ENCODE results near the gene HAAO.

HAAO gene

DNA sequence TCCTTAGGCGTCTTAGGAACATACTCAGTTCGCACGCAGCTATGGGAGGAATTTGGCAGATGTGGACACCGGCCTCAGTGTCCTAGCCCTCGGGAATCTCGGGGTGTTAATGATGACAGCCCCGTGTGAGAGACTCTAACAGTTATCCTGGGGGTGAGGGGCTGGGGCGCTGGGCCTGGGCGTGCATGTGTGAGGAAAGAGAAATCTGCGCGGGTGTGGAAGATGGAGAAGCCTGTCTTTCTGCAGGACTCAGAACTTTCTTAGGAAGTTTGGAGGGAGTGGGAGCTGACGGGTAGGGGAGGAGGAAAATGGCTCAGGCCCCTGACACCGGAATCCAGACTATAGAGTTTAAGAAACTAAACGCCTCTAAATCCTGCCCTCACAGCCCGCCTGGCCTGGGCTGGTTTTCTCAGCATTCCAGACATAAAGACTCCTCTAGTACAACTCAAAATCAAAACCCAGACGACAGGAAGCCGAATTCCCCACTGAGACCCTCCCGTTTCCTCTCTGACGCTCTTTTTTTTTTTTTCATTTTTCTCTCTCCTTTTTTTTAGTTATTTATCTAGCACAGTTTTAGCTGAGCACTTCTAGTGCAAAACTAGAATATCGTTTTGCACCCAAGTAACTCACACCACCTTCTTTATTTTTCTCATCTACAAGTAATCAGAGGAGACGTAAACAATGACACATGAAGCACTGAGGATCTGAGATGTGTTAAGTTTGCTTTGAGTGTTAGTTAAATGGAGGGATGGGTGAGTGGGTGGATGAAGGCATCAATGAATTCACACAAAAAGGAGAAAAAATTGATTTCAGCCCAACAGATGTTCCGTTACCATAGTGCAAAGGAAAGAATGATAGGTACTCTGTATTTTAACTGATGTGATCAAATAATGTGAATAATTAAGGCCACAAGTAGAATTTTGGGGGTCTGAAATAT lies 1.2 kb upstream of the HAAO start:
- no peak for DNase-seq (ENCODE audit: low read depth)

DNA sequence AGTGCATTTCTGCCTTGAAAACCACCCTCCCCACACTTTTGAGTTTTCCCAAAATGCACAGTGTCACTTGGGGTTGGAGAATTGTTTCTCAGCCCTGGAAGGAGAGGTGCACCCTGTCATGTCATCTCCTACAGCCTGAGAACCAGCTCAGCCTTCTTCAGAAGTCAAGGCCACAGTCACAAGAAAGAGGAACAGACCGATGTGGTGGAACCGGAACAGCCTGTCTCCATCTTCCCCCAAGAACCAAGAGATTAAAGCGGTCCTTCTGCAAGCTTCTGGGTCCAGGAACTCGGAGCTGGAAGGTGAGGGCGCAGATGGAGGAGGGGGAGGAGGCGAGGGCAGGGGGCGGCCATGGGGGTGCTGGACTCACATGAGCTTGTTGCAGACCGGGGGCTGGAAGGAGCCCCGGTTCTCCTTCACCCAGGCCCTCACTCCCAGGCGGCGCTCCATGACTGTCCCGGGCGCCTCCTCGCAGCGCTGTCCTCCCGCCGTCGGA lies 248 bp downstream of the HAAO start:
- DNase-seq (ENCODE audit: low read depth), result no peak

DNA sequence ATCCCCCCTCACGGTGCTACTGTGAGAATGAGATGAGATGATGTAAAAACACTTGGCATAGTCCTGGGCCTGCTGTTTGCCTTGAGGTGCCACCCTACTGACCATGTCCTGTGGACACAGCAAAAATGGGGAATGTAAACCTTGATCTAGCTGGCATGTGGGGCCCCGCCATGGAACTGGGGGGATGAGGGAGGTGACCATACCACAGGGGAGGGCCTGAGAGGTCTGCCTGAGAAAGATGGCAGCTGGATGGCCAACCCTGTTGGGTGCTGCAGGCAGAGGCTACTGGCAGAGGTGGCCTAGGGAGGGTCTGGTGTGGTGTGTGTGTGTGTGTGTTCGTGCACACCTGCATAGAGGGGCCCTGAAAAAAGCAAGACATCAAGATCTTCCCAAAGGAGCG lies 777 bp downstream of the HAAO start:
- DNase-seq (ENCODE audit: low read depth), result no peak

DNA sequence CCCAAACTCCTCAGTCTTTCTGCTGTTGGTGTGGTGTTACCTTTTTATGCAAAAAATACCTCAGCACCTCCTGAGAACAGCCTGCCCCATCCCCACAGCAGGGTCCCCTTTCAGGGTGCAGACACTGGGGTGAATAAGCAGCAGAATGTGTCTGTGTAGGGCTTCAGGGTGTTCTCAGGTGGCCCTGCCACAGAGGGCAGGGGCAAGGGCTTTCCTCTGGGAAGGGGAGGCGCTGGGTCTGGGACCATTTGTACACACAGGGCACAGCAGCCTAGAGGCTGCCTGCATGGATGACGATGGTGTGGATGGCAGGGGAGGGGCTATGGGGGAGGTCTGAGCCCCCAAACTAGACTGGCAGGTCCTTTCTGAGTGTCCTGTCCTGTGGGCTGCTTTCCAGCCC lies 2.6 kb downstream of the HAAO start:
- DNase-seq (ENCODE audit: low read depth), result no peak

DNA sequence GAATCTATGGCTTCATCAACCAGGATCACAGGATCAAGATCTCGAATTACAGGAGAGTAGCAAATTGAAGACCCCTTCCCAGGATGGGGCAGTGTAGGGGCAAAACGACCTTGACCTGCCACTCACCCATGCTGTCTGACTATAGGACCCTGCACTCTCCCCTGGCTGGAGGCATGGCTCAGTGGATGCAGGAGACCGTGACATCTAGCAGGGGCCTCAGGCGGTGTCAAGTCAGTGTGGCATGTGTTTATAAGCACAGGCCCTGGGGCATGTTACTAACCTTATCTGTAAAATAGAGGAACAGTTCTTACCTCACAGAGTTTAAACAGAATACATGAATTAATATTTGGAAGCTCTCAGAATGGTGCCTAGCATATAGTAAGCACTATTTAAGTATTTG lies 3.5 kb downstream of the HAAO start:
- DNase-seq (ENCODE audit: low read depth), result no peak

DNA sequence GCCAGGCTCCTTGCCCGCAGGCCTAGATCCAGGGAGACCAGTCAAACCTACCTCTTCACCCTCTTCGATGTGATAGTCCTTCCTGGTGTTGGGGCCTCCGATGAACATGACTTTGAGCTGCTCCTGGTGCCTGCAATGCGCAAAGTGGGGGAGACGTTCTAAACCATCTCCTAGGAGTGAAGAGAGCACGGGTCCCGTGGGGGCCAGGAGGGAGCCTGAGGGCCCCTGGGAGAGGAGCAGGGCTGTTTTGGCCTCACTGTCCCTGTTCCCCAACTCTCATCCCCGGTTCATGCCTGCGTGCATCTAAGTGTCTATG lies 3.9 kb downstream of the HAAO start:
- DNase-seq (ENCODE audit: low read depth), result no peak

DNA sequence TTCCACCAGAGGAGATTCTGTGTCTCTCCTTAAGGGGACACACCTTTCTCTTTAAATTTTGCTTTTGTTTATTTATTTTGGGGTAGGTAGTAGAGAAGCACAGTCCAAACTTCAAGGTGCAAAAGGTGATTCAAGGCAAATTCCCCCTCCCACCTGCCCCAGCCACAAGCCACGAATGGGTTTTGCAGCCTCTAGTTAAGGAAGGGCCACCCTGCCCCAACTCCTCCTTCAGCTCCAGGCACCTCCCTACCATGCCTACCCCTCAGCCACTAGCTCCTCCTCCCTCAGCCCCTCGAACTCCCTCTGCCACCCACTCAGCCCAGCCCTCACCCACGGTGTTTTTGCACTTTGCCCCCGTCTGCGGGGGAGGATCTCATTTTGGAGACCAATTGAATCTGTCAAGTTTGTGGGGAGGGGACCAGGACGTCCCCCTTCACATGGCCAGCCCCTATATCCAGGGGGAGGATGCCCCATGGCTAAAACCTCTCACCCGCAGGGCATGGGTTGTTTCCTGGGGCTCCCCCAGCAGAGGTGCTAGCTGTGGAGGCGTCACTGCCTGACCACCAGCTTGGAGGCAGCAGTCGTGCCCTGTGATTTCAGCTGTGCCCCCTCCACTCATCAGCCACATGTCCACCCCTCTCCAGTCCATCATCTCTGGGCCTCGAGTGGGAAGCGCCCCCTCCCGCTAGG lies 4.5 kb downstream of the HAAO start:
- DNase-seq (ENCODE audit: low read depth), result no peak

DNA sequence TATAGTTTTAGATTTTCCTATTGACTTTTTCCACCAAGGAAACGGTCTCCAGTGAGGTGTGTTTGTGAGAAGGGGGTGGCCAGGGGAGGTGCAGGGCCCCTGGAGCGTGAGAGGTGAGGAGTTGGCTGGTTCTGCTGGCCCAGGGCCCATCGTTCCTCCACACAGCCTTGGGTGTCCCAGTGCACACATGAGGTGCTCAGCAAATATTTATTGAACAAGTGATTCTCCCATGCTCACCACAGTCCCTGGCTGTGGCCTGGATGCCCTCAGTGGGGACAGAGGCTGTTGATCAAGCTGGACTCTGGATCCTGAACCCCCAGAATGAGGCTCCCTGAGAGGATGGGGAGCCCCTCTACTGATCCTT lies 5.0 kb downstream of the HAAO start:
- no peak for DNase-seq (ENCODE audit: low read depth)

DNA sequence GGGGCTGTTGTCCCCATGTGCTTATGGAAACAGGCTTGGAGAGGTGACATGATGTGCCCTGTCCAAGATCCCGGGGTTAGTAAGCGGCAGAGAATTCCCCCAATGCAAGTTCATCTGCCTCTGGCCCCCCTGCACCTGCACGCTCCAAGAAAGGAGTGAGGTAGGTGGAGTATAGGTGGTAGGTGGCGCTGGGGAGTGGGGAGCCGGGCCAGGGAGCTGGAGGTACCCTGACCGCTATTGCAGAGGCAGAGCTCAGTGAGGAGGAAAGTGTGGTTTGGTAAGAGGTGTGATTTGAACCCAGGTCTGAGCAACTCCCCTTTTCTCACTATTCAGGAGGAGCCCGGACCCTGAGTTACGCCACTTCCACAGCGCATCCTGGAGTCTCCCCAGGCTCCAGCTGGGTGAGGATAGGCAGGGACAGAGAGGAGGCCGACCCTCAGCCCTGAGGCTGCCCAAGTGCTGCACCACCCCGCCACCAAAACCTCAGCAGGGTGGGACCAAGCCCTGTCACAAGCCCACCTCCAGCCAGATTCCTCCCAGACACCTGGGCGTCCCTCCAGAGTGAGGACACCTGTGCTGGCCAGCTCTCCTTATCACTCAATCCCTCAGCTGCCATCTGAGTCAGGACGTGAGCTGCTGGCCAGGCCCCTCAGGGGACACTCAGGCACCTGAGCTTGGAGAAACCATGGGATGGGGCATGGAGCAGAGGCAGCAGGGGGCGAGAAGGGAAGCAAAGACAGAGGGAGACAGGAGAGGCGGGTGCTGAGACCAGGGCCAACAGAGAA lies 5.6 kb downstream of the HAAO start:
- DNase-seq (ENCODE audit: low read depth), result no peak

DNA sequence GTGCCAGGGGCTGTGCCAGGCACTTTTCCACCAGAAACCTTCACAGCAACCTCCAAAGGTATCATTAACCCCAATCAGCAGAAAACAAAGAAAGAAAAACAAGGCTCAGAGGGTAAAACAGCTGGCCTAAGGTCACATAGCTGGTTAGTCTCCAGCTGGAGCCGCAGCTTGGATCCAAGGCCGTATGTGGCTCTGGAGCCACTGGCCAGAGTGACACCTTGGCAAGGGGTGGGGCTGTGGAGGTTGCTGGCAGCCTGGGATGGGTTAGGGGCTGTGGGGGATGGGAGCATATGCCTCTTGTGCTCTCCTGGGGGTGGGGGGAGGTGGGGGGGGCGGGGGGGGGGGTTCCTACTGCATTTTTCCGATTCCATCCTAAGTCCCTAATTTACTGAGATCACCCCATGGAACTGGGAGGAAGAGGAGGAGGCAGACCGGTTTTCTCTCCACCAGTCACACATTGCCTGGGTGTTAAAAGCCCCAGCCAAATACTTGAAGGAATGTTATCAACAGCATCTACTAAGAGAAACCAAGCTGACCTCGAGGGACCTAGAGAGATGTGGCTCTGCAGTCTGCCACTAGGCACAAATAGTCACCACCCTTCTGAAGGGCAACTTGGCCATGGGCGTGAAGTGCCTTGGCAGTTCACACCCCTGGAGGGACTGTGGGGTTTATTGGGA lies 8.0 kb downstream of the HAAO start:
- DNase-seq (ENCODE audit: low read depth), result no peak

DNA sequence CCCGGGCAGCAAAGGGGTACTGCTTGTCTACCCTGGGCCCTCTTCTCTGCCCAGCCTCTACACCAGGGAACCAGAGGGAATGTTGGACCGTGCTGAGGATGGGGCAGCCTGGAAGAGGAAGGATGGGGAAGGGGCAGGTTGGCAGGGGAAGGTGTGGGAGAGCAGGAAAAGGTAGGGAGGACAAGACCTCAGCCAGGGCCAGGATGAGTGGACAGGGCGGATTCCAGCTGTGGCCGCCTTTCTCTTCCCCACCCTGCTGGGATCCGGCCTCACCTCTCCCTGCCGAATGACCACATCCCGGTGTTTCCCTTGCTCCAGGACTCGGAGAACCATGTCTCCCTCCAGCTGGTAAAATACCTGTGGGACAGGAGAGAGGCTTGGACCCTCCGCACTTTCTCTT lies 8.9 kb downstream of the HAAO start:
- no peak for DNase-seq (ENCODE audit: low read depth)

DNA sequence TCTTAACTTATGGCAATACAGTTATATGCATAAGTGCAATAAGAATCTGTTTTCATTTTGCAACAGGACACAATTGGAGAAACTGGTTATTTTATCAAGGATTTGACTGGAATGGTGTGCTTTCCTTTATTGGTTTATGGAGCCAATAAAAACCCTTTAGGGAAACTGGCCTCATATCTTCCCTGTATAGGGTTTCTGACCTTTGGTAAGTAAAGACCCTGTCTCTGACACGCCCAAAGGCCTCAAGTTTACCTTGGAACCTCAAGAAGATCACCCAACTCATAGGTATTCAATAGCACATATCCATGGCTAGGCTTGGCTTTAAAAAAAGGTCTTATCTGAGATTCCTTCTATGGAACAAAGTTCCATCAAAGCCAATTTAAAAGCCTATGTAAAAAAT lies 11.2 kb downstream of the HAAO start:
- no peak for DNase-seq (ENCODE audit: low read depth)

DNA sequence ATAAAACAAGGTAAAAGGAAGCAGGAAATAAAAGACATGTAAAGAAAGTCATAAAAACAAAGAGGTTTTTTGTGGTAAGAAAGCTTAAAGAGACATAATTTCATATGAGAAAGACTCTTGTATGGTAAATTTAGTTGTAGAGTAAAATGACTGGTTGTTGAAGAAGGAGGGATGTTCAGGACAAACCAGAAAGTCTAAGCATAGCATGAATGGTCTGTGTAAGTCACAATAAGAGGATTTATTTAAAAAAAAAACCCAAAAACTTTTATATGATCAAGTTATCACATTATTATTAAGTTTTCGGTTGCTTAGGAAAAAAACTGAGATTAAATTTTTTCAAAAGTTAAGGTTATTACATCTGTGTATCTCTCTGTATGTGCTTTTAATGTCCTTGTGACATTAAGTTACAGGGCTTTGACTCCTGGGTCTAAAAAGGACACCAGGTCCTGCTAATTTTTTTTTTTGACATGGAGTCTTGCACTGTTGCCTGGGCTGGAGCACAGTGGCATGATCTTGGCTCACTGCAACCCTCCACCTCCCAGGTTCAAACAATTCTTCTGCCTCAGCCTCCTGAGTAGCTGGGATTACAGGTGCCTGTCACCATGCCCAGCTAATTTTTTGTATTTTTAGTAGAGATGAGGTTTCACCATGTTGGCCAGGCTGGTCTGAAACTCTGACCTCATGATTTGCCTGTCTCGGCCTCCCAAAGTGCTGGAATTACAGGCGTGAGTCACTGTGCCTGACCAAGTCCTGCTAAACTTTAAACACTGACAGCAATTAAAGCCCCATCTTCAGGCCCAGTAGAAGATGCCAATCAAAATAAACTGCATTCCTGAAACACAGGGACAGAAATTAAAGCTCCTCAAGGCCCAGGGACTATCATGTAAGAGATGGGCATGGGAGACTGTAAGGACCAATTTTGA lies 14.2 kb downstream of the HAAO start:
- peak; percentile 38 for DNase-seq (ENCODE audit: low read depth)

DNA sequence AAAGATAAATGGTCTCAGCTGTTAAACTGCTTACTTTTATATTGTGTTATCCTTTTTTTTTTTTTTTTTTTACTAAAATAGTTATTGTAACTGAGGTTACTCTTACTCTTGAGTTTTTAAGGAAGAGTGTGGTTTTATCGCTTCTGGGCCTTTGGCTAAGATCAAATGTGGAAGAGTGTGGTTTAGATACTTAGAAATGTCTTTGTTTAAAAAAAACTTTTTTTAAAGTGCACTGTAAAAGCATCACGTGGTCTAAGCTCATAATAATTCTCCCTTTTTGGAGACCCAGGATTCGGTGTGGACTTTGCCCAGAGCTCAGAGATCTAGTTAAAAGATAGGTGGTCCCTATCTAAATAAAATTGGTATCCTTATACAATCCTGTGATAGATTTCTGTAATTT lies 16.6 kb downstream of the HAAO start:
- no peak for DNase-seq (ENCODE audit: low read depth)

DNA sequence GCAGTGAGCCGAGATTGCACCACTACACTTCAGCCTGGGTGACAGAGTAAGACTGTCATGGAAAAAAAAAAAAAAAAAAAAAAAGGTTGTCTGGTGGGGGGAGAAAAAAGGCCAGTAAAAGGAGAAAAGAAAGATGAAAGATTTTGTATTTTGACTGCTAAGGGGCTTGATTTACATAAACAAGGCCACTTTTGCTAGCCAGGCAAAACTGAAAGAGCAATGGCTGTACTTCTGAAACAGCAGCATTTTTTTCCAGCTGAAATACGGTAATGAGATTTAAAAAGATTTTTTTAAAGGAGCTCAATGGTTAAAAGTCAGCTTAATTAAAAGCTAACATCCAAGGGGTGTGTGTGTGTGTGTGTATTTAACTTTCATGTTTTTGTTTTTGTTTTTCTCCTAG lies 17.2 kb downstream of the HAAO start:
- DNase-seq (ENCODE audit: low read depth), result no peak

DNA sequence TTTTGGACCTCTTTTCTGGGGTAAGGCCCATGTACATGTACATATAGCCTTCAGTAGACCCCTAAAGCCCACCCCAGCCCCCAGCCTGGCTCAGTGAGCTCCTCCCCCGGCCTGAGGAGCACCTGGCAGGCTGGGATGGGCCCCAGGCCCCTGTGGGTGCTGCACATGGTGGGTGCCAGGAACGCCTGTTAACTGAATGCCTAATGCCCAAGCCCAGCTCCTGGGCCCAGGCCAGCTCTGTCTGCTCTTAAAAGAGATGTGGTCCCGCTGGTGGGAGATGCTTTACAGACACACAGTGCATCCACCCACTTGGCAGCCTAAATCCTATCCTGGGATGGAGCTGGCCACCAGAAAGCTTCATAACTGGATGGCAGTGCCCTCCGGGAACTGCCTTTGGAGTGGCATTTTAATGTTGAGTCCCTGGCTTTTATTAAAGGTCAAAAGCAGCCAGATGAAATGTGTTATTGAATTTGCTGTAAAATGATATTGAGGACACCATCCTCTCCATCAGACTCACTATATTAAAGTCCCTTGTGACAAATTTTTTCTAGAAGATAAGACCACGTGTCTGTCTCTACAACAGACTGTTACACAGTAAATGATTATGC lies 20.7 kb downstream of the HAAO start:
- no peak for DNase-seq (ENCODE audit: low read depth)

DNA sequence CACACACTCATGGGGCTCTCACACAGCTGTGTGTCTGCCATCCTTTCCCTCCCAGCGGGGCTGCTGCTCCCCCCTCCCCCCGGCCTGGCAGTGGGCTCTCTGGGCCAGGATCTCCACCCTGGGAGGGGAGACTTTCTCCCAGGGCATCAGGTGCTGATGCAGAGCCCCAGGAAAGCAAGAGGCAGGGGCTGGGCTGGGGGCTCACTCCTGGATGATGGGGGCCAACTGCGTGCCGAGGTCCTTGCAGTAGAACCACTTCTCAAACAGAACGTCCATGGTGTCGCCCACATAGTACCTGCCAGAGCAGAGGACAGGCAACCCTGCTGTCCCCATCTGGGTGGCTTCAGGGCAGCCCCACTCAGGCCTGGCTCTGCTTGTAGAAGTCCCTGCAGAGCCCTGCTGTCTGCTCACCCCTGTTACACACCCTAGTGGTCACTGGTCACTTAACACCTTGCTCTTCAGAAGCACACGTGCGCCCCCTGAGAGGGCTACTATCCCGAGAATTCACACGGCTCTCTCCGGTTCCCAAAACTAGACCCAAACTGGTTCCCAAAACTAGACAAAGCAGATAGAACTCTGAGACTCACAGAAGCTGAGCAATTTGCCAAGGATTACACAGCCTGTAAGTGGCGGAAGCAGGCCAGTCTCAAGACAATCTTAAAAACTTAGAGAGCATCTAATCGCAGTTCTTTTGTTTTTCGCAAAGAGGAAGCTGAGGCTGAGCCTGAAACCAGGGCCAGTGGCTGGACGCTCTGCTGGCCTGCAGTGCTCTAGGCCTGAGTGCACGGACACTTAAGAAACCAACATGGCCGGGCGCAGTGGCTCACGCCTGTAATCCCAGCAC lies 21.9 kb downstream of the HAAO start:
- DNase-seq (ENCODE audit: low read depth), result no peak

DNA sequence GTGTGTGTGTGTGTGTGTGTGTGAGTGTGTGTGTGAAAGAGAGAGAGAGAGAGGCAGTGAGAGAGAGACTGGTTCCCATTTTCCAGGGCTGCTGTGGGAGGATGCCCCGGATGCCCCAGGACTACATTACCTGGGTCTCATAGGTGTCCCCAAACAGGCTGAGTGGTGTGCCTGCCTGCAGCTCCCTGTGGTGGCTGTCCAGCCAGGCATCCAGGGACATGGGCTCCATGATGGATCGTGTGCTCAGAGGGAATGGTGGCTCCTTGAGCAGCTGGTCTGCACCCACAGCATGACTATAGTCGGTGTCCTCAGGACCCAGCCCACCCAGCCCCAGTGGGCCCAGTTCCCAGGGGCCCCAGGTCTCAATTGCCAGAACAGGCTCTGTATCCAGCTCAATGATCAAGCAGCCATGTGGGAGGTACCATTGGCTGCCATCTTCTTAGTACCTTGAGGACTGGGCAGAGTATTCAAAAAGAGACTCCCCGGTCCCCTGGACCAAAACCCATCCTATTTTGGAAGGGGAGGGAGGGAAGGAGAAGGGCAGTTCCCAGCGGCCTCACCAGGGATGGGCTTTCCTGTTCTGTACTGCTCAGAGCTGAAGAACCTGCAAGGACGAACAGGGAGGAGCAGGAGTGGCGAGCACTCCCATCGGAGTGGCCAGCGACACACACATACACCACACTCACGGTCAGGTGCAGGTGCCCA lies 22.6 kb downstream of the HAAO start:
- DNase-seq (ENCODE audit: low read depth), result no peak

DNA sequence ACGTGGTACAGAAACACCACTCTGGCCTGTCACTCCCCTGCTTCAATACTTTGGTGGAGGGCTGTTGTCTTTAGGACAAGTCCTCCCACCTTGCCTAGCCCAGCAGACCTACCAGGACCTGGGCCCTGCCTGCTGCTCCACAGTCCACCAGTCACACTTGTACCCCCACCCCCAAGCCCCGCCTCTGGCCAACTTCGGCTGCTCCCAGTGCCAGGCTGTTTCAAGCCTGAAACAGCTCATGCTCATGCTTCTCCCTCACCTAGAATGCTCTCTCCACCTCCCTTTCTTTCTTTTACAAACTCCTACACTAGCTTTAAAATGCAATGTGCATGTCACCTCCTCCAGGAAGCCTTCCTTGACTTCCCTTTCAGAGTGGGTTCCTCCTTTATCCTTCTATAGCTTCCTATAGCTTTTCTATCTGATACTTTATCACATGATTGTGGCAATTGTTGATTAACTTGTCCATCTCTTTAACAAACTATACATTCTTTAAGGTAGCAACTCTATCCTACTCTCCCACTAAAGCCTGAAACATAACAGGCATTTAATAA lies 23.6 kb downstream of the HAAO start:
- no peak for DNase-seq (ENCODE audit: low read depth)

Measured in stromal cell of bone marrow (primary cell).